Activated effector memory CD4-positive, alpha-beta T cell treated with Interleukin-2 at 50 U/mL for 16 hours (primary cell): Measurements from ENCODE around the gene SERF2.
"Not testable (repeated sequence)": the region's sequence is repeated elsewhere in the genome, so short reads cannot be mapped to it uniquely, and the experiment has no call there.

Source experiments
- DNase-seq: peaks from one replicate; pipeline ENCODE4 v3.0.0-alpha.2; 2020

Gene SERF2

DNA sequence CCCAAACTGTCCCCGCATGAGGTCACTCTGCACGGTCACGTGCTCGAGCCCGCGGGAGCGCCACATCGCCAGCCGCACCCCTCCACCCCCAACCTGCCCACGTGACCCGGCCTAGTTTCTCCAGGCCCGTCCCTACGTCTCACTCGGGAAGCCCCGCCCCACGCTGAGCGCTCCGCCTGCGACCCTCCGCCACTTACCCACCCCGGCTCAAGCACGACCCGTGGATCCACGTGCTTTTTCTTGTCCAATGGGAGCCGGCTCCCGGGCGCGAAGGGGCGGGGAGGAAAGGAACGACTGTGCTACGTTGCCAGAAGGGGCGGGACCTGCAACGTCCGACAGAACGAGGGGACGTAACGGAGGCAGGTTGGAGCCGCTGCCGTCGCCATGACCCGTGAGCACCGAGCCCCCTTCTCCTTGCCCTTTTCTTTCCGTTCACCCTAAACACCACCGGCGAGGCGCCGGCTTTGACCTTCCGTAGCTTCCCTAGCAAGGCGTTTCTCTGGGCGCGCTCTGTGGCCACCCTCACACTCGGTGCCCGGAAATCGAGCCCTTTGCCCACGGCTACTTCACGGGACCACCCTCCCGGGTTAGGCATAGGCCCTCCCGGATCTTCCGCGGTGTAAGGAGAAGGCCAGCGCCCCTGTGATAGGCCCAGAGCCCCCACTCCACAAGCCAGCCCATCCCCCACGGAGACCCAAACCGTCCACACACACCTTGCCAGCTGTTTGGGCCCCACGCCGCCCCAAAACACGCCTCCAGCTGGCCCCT is at the start of gene SERF2:
SERF2 (plus strand) TSS at position 328 of the 768 bp plus-strand sequence; CDS start at position 385, 57 bp downstream.
- peak; percentile 99 for DNase-seq

DNA sequence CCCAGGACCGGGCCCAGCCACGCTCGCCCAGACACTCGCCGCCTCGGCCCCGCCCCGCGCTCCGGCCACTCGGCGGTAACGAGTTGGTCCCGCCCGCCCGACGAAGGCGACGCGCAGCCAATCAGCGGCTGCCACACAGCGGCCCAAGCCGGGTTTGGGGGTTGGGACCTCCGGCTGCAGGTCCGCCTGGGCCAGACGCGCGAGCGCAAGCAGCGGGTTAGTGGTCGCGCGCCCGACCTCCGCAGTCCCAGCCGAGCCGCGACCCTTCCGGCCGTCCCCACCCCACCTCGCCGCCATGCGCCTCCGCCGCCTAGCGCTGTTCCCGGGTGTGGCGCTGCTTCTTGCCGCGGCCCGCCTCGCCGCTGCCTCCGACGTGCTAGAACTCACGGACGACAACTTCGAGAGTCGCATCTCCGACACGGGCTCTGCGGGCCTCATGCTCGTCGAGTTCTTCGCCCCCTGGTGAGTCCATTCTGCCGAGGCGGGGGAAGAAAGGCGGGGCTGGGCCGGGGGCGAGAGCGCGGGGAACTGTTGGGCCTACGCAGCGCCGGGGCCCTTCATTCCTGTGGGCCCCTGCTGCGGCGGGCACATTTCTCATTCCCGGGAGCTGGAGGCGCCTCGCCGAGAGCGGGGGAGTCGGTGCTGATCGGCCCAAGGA is 45.7 kb upstream of the SERF2 start, which contains the start of gene PDIA3:
PDIA3 (plus strand) TSS at position 194 of the 658 bp plus-strand sequence; CDS start at position 296, 102 bp downstream.
- DNase-seq, result peak; percentile 80

DNA sequence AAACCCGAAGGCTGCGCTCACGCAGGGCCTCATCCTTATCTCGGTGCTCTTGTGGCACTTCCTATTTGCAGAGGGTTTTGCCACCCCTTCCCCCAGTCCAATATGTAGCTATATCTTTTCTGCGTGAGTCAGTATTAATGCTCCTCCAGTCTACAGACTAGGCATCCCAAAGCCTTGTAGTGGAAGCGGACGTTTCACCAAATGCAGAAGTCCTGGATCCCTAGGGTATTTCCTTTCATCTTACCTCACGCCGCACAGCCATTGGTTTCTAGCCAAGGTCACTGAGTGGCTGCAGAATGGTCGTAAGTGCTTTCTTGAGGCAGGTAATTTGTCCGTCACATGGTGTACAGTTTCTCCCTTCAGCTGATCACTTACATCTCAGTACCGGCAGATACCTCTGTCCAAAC is 45.2 kb upstream of the SERF2 start:
- not testable (repeated sequence) for DNase-seq

DNA sequence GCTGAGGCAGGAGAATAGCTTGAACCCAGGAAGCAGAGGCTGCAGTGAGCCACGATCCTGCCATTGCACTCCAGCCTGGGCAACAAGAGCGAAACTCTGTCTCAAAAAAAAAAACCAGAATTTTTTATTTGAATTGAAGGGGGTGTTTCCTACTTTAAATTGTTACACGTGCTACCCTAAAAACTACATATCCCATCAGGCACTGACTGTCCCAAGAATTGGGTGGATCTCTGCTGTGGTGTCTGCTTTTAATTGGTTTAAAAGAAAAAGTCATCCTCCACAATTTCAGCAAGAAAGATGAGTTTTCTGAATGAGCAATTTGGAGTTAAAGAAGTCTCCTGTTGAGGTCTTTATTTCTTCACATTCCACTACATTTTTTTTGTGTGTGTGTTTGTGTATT is 43.7 kb upstream of the SERF2 start:
- no peak for DNase-seq

DNA sequence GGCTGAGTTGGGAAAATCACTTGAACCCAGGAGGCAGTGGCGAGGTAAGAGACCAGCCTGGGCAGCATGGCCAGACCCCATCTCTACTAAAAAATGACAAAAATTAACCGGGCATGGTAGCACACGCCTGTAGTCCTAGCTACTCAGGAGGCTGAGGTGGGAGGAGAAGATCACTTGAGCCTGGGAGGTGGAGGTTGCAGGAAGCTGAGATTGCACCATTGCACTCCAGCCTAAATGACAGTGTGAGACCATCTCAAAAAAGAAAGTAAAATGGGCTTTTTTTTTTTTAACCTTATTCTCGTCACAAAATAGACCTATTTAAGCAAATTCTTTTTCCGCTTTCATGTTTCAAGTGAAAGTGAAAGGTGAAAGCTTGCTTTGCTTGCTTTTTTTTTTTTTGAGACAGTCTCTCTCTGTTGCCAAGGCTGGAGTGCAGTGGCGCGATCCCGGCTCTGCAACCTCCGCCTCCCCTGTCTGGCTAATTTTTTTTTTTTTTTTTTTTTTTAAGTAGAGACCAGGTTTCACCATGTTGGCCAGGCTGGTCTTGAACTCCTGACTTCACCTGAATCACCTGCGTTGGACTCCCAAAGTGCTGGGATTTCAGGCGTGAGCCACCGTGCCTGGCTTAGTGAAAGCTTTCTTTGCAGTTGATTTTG is 42.3 kb upstream of the SERF2 start:
- no peak for DNase-seq

DNA sequence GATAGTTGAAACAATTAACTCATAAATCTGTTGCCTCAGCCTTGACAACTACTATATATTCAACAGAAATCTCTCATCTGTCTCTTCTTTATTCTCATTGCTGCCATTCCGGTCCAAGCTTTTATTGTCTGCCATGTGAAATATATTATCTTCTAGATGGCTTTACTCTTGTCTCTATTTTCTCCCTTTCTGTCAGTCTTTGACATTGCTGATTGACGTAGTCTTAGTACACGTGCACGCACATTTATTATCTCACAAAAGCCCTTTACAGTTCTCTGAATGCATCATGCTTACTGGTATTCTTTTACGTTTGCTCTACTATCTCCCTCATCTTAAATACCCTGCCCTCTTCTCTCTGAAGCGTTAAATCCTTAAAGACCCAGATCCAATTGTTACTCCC is 40.2 kb upstream of the SERF2 start:
- DNase-seq, result no peak

DNA sequence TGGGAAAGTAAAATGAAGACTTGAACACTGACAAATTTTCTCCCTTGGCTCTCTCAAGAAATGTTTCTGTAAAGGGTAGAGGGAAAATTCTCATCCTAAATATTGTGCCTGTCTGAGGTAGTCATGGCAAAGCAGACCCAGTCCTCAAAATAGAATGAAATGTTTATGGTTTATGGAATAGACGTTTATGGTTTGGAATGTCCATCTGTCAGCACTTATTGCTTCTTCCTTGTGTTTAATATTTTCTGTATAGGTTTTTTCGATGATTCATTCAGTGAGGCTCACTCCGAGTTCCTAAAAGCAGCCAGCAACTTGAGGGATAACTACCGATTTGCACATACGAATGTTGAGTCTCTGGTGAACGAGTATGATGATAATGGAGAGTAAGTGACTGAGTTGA is 29.3 kb upstream of the SERF2 start:
- no peak for DNase-seq

DNA sequence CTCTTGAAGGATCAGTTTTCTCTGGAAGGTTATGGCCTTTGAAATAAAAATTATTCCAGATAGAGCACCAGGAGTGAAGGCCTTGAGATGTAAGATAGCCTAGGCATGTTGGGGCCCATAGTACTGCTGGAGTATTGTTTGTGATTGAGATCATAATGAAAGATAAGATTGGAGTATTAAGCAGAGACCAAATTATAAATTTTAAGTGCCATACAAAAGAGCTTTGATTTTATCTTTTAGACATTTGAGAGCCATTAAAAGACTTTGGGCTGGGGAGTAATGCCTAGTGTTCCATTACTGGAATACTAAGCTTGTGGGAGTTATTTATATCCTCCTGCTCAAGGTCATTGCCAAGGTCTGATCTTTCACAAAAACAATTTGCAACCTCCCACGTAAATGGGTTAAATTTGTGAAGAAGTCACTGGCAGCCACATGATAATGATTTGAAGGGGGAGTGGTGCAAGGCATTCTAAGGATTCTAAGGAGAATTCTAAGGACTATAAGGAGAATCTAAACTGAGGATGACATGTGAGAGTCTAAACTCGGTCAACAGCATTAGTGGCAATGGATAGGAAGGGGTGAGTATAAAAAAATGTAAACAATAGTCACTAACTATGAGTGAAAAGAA is 28.2 kb upstream of the SERF2 start:
- DNase-seq, result no peak

DNA sequence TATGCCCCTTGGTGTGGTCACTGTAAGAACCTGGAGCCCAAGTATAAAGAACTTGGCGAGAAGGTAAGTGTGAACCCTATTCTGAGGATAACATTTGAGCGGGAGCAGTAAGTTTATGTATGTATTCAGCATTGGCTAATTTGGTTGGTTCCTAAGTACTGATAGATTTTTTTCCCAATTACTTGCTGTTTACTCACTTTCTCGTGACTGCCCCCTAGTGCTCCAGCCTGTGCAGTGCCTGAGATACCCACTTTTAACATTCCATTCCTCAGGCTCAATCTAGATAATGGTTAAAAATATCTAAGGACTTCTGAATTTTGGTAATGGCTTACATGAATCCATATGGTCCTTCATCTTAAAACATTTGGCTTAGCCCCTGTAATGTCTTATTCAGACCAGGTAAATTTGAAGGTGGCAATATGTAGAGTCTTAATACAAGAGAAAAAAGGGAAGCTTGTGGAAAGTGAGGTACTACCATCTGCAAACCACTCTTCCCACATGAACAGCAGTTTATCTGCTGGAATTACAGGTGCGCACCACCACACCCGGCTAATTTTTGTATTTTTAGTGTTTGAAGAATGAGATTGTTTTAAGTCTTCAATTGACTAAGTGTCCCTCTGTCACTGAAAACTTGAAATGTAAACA is 22.4 kb upstream of the SERF2 start:
- no peak for DNase-seq

DNA sequence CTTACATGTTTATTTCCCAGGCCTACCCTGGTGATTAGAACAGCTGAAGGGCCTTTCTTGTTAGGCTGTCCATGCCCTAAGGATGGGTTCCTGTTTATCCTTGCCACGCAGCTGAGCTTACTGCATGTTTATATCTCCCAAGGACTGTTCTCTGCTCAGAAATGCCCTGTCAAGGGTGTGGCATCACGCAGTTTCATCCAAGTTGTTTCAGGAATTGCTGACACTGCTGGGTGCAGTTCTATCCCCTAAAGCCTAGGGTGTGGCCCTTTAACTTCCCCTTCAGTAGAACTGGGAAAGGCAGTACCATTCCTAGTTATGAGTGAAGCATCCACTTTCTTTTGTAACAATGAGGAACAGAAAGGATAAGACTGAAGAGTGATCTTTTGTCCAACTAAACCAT is 20.3 kb upstream of the SERF2 start:
- DNase-seq, result no peak

DNA sequence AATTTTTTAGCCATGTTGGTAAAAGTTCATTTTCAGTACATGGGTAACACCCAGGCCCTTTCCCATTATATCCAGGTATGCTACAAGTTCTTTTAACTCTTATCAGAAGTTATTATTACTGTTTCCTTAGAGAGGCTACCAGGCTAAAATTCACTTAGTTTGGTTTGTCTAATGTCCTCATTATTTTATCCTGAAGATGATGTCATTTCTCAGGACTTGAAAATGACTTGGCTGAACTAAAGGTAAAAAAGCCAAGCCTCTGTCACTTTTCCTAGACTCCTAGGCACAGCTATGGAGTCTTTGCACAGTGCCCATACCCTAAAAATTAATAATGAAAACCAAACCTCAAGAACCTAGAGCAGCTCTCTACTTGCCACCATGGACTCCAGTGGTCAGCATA is 19.5 kb upstream of the SERF2 start:
- DNase-seq, result no peak

DNA sequence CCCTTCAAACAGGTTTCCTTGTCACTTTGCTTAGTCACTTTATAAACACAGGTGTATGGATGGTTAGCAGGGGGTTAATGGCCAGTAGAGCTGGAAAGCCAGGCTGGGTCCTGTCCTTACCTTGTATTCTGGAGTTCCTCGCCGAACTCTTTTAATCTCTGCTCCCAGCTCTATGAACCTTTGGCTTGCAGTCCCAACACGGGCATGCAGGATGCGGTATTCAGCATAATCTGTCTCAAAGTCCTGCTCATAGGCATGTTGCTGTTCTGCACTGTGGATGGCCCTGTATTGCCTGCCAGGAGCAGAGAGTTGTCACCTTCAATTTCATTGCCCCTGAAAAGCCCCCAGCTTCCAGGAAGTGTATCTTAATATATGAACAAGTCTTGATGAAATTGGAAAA is 18.1 kb upstream of the SERF2 start:
- no peak for DNase-seq

DNA sequence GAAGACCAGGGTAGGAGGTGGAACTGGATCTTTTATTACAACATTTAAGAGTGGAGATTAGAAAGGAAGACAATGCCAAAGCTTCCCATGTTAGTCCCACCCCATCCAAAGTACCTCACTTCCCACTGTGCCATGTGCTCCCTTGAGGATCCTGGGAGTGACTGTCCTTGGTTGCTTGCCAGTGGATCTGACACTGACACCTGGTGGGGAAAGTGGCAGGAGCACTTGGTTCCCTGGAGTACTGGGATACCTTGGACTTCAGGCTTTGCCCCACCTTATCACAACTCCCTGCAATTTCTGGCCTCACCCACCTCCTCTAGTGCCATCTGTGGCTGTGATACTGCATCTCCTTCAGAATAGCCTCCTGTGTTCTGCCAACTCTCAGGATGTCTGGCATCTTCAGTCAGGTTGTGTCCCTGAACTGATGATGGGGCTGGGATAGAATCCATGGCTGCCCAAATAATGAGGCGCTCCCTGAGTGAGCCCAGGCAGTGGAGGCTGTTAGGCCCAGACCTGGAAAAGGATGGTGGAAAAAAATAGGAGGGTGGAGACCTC is 16.6 kb upstream of the SERF2 start:
- no peak for DNase-seq

DNA sequence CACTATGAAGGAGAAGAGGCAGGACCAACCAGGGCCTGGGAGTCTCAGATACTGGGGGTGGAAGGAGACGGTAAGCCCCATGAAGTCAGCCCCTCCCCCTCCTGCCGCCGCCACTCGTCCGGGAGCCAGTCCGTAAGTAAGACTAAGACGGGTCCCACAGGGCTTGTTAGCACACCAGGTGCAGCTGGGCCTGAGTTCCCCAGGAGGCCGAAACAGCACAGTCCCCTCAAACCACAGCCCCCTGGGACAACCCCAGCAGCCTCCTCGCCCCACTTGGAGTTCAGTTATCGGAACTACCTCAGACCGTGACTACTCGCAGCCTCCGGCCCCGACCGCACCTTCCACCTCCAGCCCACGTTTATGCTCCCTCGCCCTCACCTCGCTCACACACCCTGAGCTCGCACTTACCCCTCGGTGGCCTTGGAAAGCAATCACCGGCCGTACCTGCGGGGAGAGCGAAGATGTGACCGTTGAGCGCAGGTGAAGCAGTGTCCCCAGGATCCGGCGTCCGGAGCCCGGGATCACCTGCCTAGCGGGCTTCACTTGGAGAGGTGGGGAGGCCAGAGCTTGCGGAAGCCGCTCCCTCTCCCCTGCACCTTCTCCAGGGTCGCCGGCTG is 15.9 kb upstream of the SERF2 start:
- no peak for DNase-seq

DNA sequence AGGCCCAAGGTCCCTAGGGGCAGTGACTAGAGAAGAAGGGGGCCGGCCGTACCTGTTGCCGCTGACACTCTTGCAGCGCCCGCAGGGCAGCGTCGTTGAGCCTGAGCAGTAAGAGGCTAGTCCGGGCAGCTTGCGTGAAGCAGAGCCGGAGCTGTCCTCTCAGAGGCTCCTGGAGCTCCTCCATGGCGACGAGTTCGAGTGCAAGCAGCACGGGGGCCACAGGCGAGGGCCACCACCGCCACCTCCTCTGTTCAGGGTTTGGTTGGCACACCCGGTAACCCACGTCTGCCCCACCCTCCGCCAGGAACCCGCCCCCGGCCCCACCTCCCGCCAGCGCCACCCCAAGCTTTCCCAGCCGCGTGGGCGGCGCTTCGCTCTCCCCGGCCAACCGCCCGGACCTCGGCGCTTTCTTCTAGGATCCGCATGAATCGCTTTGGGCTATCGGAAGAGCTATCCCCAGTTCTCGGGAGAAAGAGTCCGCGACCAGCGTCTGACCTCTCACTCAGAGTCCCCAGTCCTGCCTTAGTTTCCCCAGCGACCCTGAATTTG is 15.3 kb upstream of the SERF2 start, which contains the start of gene ELL3:
ELL3 (minus strand) TSS at position 249 of the 549 bp plus-strand sequence; CDS start at position 184, 65 bp downstream.
- peak; percentile 74 for DNase-seq

DNA sequence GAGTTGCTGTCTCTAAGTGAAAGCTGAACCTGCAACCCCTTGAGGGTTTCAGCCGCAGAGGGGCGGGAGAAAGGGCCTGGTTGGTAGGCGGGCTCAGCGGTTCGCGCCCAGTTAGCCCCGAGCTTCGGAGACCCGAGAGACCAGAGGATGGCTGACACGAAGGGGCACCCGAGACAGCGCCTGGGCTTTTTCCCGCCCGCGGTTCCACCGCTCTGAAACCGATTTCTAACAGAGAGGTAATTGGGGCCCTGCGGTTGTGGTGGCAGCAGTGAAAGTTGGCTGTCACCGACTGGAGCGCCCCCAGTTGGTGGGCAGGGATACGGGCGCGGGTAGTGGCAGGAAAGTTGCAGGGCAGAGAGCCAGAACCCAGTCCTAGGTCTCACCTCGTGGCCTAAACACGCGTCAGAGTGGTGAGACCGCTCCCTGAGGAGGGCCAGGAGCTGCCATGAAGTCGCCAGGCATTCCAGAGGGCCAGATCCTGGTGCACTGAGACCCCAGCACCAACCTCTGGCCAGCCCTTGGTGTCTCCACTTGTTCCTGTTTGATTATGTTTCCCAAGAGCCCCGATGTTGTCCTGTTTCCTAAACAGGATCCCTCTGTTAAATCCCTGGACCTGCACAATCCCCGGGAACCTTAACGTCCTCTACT is 14.7 kb upstream of the SERF2 start:
- DNase-seq, result peak; percentile 79

DNA sequence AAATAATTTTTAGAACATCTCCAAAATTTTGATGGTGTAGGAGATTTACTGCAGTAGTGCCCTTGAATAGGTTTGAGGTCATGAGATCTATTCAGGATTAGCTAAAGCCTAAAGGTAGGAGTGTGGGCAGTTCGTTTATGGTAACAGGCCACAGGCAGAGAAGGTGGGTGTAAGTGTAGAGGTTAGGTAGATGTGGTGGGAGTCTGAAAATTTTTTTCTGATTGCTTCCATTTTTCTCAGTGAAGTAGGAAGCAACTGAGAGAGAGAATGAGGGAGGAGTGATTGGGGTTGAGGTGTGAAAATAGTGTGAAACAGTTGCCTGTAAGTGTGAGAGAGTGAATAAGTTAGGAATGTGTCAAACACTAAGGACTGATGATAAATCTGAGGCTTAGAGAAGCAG is 13.1 kb upstream of the SERF2 start:
- no peak for DNase-seq

DNA sequence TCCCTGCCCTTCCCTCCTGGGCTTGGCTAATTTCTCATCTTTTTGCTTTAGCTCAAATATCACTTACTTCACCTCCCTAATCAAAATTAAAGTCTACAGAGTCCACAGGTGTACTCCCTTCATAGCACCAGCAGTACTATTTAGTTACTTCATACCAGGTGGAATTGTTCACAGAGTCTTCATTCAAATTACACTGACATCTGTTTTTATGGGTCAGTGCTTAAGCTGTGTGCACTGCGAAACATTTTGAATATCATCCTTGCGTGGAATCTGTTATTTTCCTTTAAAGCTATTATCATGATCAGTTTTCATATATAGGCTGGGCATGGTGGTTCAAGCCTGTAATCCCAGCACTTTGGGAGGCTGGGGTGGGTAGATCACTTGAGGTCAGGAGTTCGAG is 2.7 kb upstream of the SERF2 start:
- DNase-seq, result no peak

DNA sequence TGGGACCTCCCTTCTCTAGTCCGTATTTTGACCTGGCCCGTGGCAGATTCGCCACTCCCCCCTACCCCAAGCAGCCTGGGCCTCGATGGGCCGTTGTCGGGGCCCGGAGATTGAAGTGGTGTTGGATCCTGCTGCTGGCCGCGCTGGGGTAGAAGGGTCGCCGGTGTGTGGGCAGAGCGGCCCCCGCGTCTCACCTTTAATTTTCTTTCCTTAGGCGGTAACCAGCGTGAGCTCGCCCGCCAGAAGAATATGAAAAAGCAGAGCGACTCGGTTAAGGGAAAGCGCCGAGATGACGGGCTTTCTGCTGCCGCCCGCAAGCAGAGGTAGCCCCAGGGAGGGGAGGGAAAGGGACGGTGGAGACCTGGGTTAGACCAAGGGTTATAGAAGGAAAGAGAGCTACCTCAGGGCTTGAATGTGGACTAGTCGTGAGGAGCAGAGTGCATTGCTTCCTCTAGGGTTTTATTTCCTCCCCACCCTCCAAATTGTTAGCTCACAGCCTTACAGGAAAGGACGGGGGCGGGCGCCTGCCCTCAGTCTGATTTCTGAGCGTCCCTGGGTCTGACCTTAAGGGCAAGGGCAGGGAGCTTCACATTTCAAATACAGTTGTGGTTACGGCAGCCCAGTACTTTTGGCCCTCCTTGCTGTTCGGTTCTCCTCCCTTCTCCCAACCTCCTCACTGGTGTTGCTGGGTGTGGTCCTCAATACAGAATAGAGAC is 799 bp downstream of the SERF2 start:
- DNase-seq, result no peak

DNA sequence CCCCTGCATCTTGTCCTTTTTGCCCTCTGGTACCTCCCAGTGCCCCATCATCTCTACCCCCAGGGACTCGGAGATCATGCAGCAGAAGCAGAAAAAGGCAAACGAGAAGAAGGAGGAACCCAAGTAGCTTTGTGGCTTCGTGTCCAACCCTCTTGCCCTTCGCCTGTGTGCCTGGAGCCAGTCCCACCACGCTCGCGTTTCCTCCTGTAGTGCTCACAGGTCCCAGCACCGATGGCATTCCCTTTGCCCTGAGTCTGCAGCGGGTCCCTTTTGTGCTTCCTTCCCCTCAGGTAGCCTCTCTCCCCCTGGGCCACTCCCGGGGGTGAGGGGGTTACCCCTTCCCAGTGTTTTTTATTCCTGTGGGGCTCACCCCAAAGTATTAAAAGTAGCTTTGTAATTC is 1.5 kb downstream of the SERF2 start:
- DNase-seq, result no peak
